Subcutaneous adipose tissue (tissue), 4 donors: ENCODE data around the gene IQGAP1. TPM values are rescaled to one million over a fixed set of nuclear protein-coding genes. Genes with fewer than 3 reads are reported as not detected.

Source experiments
- CTCF ChIP-seq: fragments of 450-650 bp; IDR thresholded peaks from one replicate; pipeline ENCODE4 v1.5.1; 2016; ENCODE audit warnings: low read depth, mild to moderate bottlenecking, control low read depth, antibody characterized with exemption, moderate library complexity
- total RNA-seq, 4 donors: library from RNA; depleted of rRNA; stranded (reverse); fragments of >200 nt; gene quantifications; one replicate each; pipeline ENCODE4 v1.1.0, GENCODE V29; 2016

The IQGAP1 gene
- total RNA-seq, 4 donors from 2014 or later, result 279 to 493 (median 310) TPM

- TF ChIP-seq CTCF, result no peak
Measured at GRCh38 chr15:90348456-90348855, 39.6 kb upstream of the IQGAP1 start.

GRCh38 chr15:90349072-90349471, 39.0 kb upstream of the IQGAP1 start:
- TF ChIP-seq CTCF, result no peak

- TF ChIP-seq CTCF, result no peak
Measured at GRCh38 chr15:90349821-90350220, 38.2 kb upstream of the IQGAP1 start.

GRCh38 chr15:90351479-90352106, 36.4 kb upstream of the IQGAP1 start:
- TF ChIP-seq CTCF, result no peak

DNA sequence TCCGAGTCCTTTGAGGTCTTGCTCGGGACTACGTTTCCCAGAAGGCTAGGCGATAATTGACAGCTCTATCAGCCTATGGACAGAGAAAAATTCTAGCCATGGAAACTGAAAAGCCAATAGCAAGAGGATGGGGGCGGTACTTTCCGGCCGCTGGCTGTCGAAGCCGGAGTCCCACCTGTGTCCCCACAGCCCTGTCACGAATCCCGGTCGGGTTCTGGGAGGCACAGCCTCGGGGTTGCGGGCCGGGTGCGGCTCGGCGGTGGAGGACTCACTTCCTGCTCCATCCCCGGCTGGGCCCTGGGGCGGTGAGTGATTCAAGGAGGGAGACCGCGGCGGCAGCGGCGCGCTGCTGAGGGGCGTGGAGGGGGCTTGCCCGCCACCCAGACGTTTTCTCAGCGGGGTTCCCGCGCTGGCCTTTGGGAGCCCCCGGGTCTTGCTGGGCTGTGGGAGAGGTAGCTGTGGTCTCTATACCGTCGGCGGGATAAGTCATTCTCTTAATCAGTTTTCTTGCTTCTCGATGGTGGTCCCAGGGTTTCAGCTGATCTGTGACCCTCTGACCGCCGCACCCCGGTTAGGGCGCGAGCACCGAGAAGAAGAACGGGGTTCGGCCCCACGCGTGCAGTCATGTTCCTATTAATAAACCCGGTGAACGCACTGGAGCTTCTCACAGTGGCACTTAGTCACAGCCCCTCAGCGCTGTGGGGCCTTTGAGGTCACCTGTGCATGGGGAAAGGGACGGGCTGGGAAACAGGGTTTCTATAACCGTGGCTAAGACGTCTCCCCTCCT, 35.7 kb upstream of the IQGAP1 start, which contains the start of gene ZNF774:
Gene ZNF774 (plus strand): TSS at position 178 of the 787 bp plus-strand sequence. CDS start 2,377 bp downstream, outside the sequence.
- no peak for TF ChIP-seq CTCF

- TF ChIP-seq CTCF, result no peak
Measured at GRCh38 chr15:90354986-90355385, 33.1 kb upstream of the IQGAP1 start.
